ENCODE results near the gene MPV17.
"Not testable (repeated sequence)": the region's sequence is repeated elsewhere in the genome, so short reads cannot be mapped to it uniquely, and the experiment has no call there.

MPV17 gene

GRCh38 chr2:27322301-27322765 lies 564 bp downstream of the MPV17 start:
- DNase-seq = peak; percentile 56

- peak; percentile 97 for DNase-seq
Measured at GRCh38 chr2:27320958-27321543, 1.8 kb downstream of the MPV17 start.

- not testable (repeated sequence) for DNase-seq
Measured at GRCh38 chr2:27319839-27320238, 3.1 kb downstream of the MPV17 start.

- peak; percentile 24 for DNase-seq
Measured at GRCh38 chr2:27316655-27317412, 6.1 kb downstream of the MPV17 start.

GRCh38 chr2:27315122-27315521 lies 7.8 kb downstream of the MPV17 start:
- no peak for DNase-seq

- DNase-seq = no peak
Measured at GRCh38 chr2:27314709-27315108, 8.2 kb downstream of the MPV17 start.

- DNase-seq = no peak
Measured at GRCh38 chr2:27313882-27314645, 8.8 kb downstream of the MPV17 start.

- no peak for DNase-seq
Measured at GRCh38 chr2:27312152-27312551, 10.7 kb downstream of the MPV17 start.

GRCh38 chr2:27309651-27310050 lies 13.2 kb downstream of the MPV17 start:
- DNase-seq = no peak

GRCh38 chr2:27308359-27308881 lies 14.5 kb downstream of the MPV17 start, which contains the start of gene UCN:
TSS of gene UCN (minus strand) at chr2:27308445. CDS start at chr2:27307895, 550 bp downstream.
- DNase-seq = peak; percentile 13

GRCh38 chr2:27307545-27308358 lies 15.1 kb downstream of the MPV17 start:
- DNase-seq = peak; percentile 30

GRCh38 chr2:27307287-27307544 lies 15.7 kb downstream of the MPV17 start:
- DNase-seq = no peak

GRCh38 chr2:27306573-27307286 lies 16.2 kb downstream of the MPV17 start:
- peak; percentile 55 for DNase-seq

GRCh38 chr2:27306136-27306535 lies 16.8 kb downstream of the MPV17 start:
- DNase-seq = peak; percentile 55

- no peak for DNase-seq
Measured at GRCh38 chr2:27305516-27305915, 17.4 kb downstream of the MPV17 start.

- DNase-seq = peak; percentile 16
Measured at GRCh38 chr2:27304488-27305240, 18.2 kb downstream of the MPV17 start.

- peak; percentile 91 for DNase-seq
Measured at GRCh38 chr2:27303093-27304025, 19.5 kb downstream of the MPV17 start.

- DNase-seq = not testable (repeated sequence)
Measured at GRCh38 chr2:27300606-27301005, 22.3 kb downstream of the MPV17 start.

- DNase-seq = peak; percentile 18
Measured at GRCh38 chr2:27298391-27299080, 24.4 kb downstream of the MPV17 start.
